ENCODE measurements around the gene YIPF2. TPM values are rescaled to one million over a fixed set of nuclear protein-coding genes. Genes with fewer than 3 reads are reported as not detected.
"Not testable (repeated sequence)": the region's sequence is repeated elsewhere in the genome, so short reads cannot be mapped to it uniquely, and the experiment has no call there.

The YIPF2 gene
- total RNA-seq, 1 experiment from 2014 or later: 82.8 TPM

- Histone ChIP-seq H3K36me3 (no peaks in the 10 kb centered on the region), H3K27me3 (no peaks in the 10 kb centered on the region), H3K9me3 (no peaks in the 10 kb centered on the region), H3K4me3 (no peak overlapping the region)
- no peak for DNase-seq
Observed at GRCh38 chr19:10952809-10953208, 24.4 kb upstream of the YIPF2 start.

DNA sequence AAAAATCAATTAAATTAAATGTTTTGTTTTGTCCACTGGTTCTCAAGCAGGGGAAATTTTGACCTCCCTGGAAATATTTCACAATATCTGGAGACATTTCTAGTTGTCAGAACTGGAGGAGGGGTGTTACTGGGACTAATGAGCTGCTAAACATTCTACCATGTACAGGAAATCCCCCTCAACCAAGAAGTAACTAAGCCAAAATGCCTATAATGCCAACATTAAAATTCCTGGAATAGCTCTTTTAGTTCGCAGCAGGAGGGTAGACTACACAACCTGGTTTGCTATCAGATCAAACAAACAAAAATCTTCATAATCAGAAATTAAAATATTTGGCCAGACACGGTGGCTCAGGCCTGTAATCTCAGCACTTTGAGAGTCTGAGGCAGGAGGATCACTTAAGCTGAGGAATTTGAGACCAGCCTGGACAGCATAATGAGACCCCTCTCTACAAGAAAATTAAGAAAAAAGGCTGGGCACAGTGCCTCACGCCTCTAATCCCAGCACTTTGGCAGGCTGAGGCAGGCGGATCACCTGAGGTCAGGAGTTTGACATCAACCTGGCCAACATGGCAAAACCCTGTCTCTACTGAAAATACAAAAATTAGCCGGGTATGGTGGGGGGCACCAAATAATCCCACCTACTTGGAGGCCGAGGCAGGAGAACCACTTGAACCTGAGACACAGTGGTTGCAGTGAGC lies 18.7 kb upstream of the YIPF2 start:
- Histone ChIP-seq H3K4me3 (no peak overlapping the region), H3K36me3 (no peaks in the 10 kb centered on the region), H3K9me3 (no peaks in the 10 kb centered on the region), H3K27me3 (no peaks in the 10 kb centered on the region)
- DNase-seq: peak; percentile 50

- DNase-seq: no peak
- Histone ChIP-seq H3K36me3 (no peaks in the 10 kb centered on the region), H3K9me3 (no peaks in the 10 kb centered on the region), H3K27me3 (no peaks in the 10 kb centered on the region), H3K4me3 (no peak overlapping the region)
Observed at GRCh38 chr19:10945264-10945663, 16.8 kb upstream of the YIPF2 start.

DNA sequence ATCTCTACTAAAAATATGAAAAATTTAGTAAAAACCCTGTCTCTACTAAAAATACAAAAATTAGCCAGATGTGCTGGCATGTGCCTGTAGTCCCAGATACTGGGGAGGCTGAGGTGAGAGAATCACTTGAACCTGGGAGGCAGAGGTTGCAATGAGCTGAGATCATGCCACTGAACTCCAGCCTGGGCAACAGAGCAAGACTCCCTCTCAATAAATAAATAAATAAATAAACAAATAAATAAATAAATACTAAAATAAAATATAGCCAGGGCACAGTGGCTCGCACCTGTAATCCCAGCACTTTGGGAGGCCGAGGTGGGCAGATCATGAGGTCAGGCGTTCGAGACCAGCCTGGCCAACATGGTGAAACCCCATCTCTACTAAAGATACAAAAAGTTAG lies 15.0 kb upstream of the YIPF2 start:
- not testable (repeated sequence) for H3K27me3 ChIP-seq, H3K9me3 ChIP-seq, H3K4me3 ChIP-seq, DNase-seq, H3K36me3 ChIP-seq

DNA sequence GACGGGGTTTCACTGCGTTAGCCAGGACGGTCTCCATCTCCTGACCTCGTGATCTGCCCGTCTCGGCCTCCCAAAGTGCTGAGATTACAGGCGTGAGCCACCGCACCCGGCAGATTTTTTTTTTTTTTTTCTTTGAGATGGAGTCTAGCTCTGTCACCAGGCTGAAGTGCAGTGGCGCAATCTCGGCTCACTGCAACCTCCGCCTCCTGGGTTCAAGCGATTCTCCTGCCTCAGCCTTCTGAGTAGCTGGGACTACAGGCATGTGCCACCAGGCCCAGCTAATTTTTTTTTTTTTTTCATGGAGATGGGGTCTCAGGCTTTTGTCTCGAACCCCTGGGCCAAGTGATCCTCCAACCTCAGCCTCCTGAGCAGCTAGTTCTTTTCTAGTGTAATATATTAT lies 13.2 kb upstream of the YIPF2 start:
- H3K4me3 ChIP-seq, H3K9me3 ChIP-seq, H3K27me3 ChIP-seq, H3K36me3 ChIP-seq, DNase-seq: not testable (repeated sequence)

GRCh38 chr19:10936661-10937084 lies 8.2 kb upstream of the YIPF2 start:
- peaks cover 13% of the 10 kb centered on the region for H3K36me3 ChIP-seq
- no peaks in the 10 kb centered on the region for H3K27me3 ChIP-seq
- H3K9me3 ChIP-seq: no peaks in the 10 kb centered on the region
- H3K4me3 ChIP-seq: no peak overlapping the region
- DNase-seq: peak; percentile 41

DNA sequence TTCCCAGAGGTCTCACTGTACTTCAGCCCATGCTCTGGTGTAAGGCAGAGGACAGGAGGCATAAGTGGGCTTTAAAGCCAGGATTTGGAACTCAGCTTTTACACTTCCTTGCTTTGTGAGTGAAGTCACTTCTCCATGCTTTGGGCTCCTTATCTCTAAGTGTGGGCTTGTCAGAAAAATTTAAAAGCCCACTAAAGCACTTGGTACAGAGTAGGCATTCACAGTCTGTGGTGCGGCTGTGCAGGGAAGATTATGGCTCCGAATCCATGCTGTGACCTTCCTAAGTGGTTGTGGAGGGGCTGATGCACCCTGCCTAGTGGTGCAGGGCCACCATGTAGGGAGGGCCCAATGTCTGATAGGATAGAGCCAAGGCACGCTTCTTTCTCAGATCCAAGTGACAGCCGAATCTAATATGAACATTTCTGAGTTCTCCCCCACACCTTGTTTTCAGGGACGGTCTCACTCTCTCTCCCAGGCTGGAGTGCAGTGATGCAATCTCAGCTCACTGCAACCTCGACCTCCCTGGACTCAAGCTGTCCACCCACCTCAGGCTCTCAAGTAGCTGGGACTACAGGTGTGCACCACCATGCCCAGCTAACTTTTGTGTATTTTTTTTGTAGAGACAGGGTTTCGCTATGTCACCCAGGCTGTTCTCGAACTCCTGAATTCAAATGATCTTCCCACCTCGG lies 7.1 kb upstream of the YIPF2 start:
- DNase-seq: no peak
- H3K36me3 ChIP-seq: peaks cover 21% of the 10 kb centered on the region
- no peak overlapping the region for H3K4me3 ChIP-seq

DNA sequence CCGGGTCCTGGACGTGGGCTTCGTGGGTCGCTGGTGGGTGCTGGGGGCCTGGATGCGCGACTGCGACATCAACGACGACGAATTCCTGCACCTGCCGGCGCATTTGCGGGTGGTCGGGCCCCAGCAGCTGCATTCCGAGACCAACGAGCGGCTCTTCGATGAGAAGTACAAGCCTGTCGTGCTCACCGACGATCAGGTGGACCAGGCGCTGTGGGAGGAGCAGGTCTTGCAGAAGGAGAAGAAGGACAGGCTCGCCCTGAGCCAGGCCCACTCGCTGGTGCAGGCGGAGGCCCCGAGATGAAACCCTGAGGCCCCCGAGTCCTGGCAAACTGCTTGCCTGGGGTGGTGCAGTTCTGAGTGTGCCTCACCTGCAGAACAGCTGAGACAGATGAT lies 959 bp upstream of the YIPF2 start:
- Histone ChIP-seq H3K27me3 (no peaks in the 10 kb centered on the region), H3K36me3 (peaks cover 47% of the 10 kb centered on the region), H3K4me3 (peak overlapping the region; percentile 94), H3K9me3 (no peaks in the 10 kb centered on the region)
- no peak for DNase-seq

More for the DNA sequence above, 7.1 kb upstream of the YIPF2 start:
- no peaks in the 10 kb centered on the region for H3K9me3 ChIP-seq
- H3K27me3 ChIP-seq: no peaks in the 10 kb centered on the region

- peak overlapping the region; percentile 94 for H3K4me3 ChIP-seq
- H3K27me3 ChIP-seq: no peaks in the 10 kb centered on the region
- H3K9me3 ChIP-seq: no peaks in the 10 kb centered on the region
- no peak for DNase-seq
- peaks cover 58% of the 10 kb centered on the region for H3K36me3 ChIP-seq
Observed at GRCh38 chr19:10927730-10928562, 493 bp downstream of the YIPF2 start.

GRCh38 chr19:10924597-10924996 lies 3.8 kb downstream of the YIPF2 start:
- H3K9me3 ChIP-seq: no peaks in the 10 kb centered on the region
- no peak for DNase-seq
- H3K4me3 ChIP-seq: no peak overlapping the region
- peaks cover 63% of the 10 kb centered on the region for H3K36me3 ChIP-seq
- H3K27me3 ChIP-seq: no peaks in the 10 kb centered on the region

DNA sequence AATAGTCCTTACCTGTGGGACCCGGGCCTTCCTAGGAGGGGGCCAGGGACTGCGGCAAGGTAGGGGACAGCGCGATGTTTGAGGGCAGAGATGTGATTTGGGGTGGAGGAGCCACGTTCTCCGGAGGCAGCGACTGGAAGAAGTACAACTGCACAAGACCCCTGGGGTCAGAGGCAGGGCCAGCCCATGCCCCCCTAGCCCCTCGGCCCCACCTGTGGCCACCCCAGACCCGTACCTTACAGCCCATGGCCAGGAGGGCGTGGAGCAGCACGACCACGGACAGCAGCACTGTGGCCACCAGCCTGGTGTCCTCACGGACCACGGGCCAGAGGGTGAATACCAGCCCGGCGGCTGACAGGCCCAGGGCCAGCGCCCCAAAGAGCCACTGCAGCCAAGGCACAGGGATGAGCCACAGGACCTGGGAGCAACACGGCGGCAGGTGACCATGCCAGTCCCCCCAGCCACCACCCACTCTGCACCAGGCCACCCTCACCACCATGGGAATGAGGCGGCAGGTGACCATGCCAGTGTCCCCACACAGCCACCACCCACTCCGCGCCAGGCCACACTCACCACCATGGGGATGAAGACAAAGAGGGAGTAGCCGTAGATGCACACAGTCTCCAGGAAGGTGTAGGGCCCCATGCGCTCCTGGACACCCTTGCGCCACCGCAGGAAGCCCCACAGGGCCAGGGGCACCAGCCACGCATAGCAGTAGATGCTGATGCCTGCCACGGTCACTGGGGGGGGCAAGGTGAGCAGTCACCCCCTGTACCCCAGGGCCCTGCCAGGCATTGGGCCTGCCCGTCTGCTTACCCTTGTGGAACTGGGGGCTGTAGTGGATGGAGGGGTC lies 5.0 kb downstream of the YIPF2 start:
- Histone ChIP-seq H3K4me3 (no peak overlapping the region), H3K27me3 (no peaks in the 10 kb centered on the region), H3K9me3 (no peaks in the 10 kb centered on the region), H3K36me3 (peaks cover 68% of the 10 kb centered on the region)
- no peak for DNase-seq

DNA sequence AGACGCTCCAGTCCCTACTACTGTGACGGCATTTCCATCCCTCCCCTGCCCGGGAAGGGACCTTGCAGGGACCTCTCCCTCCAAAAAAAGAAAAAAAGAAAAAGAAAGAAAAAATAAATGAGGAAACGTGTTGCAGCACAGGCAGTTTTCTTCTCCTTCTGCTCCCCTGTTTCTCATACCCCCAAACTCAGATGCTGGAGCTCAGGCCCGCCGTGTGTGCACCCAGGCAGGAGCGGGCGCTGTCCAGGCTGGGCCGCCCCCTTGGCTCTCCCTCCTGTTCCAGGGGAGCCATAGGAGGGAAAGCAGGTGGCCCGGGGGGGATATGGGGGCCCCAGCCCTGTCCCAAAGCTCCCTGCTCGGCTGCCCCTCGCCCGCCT lies 5.8 kb downstream of the YIPF2 start:
- H3K27me3 ChIP-seq: no peaks in the 10 kb centered on the region
- no peak for DNase-seq
- no peak overlapping the region for H3K4me3 ChIP-seq
- H3K36me3 ChIP-seq: peaks cover 71% of the 10 kb centered on the region
- H3K9me3 ChIP-seq: no peaks in the 10 kb centered on the region

GRCh38 chr19:10921910-10922637 lies 6.4 kb downstream of the YIPF2 start:
- H3K4me3 ChIP-seq: no peak overlapping the region
- no peaks in the 10 kb centered on the region for H3K27me3 ChIP-seq
- H3K9me3 ChIP-seq: no peaks in the 10 kb centered on the region
- peaks cover 71% of the 10 kb centered on the region for H3K36me3 ChIP-seq
- no peak for DNase-seq

GRCh38 chr19:10921199-10921909 lies 7.1 kb downstream of the YIPF2 start:
- no peaks in the 10 kb centered on the region for H3K9me3 ChIP-seq
- no peaks in the 10 kb centered on the region for H3K27me3 ChIP-seq
- DNase-seq: no peak
- peaks cover 74% of the 10 kb centered on the region for H3K36me3 ChIP-seq
- H3K4me3 ChIP-seq: no peak overlapping the region

- H3K27me3 ChIP-seq: no peaks in the 10 kb centered on the region
- H3K36me3 ChIP-seq: peaks cover 78% of the 10 kb centered on the region
- no peak overlapping the region for H3K4me3 ChIP-seq
- H3K9me3 ChIP-seq: no peaks in the 10 kb centered on the region
- no peak for DNase-seq
Observed at GRCh38 chr19:10920781-10921180, 7.7 kb downstream of the YIPF2 start.

- H3K27me3 ChIP-seq: no peaks in the 10 kb centered on the region
- H3K9me3 ChIP-seq: no peaks in the 10 kb centered on the region
- DNase-seq: no peak
- peaks cover 80% of the 10 kb centered on the region for H3K36me3 ChIP-seq
- no peak overlapping the region for H3K4me3 ChIP-seq
Observed at GRCh38 chr19:10920288-10920655, 8.2 kb downstream of the YIPF2 start.

Data from MG63 (cell line).